MM.1S (cell line): ENCODE measurements around the gene NAE1.

Experiments used
- DNase-seq: peaks from one replicate; pipeline ENCODE4 v3.0.0-alpha.2; 2015
- H2AFZ ChIP-seq: fragments of 300-600 bp; sonication (generic); 2 replicates; pipeline ENCODE4 v1.6.0; 2016; ENCODE audit warnings: antibody characterized with exemption, low read length
- H3F3A ChIP-seq: fragments of 300-600 bp; sonication (generic); 2 replicates; pipeline ENCODE4 v1.6.1; 2016; ENCODE audit warnings: mild to moderate bottlenecking, antibody characterized with exemption, low read length, moderate library complexity, mixed read lengths; ENCODE audit not compliant: insufficient read depth
- H3K27ac ChIP-seq: fragments of 300-600 bp; sonication (generic); 2 replicates; pipeline ENCODE4 v1.5.1; 2016; ENCODE audit warnings: mild to moderate bottlenecking, low read length
- H3K27me3 ChIP-seq: fragments of 300-600 bp; sonication (generic); replicated peaks from 2 replicates; pipeline ENCODE4 v1.6.0; 2016; ENCODE audit warnings: low read length; ENCODE audit not compliant: insufficient read depth
- H3K36me3 ChIP-seq: fragments of 300-600 bp; sonication (generic); replicated peaks from 2 replicates; pipeline ENCODE4 v1.6.1; 2016; ENCODE audit warnings: mild to moderate bottlenecking, low read length, mixed read lengths; ENCODE audit not compliant: insufficient read depth
- H3K4me1 ChIP-seq: fragments of 300-600 bp; sonication (generic); 2 replicates; pipeline ENCODE4 v1.6.1; 2016; ENCODE audit warnings: low read length, mixed read lengths
- H3K4me2 ChIP-seq: fragments of 300-600 bp; sonication (generic); 2 replicates; pipeline ENCODE4 v1.6.0; 2016; ENCODE audit warnings: low read depth, low read length
- H3K4me3 ChIP-seq: fragments of 300-600 bp; sonication (generic); 2 replicates; pipeline ENCODE4 v1.5.1; 2016; ENCODE audit warnings: low read length, mixed read lengths
- H3K79me2 ChIP-seq: fragments of 300-600 bp; sonication (generic); 2 replicates; pipeline ENCODE4 v1.6.1; 2016; ENCODE audit warnings: mixed run types, low read length, mixed read lengths
- H3K9ac ChIP-seq: fragments of 300-600 bp; sonication (generic); 2 replicates; pipeline ENCODE4 v1.6.1; 2016; ENCODE audit warnings: low read length, mixed read lengths
- H3K9me2 ChIP-seq: fragments of 300-600 bp; sonication (generic); replicated peaks from 2 replicates; pipeline ENCODE4 v1.6.1; 2016; ENCODE audit warnings: mild to moderate bottlenecking, low read length, mixed read lengths; ENCODE audit not compliant: insufficient read depth
- H3K9me3 ChIP-seq: fragments of 300-600 bp; sonication (generic); replicated peaks from 2 replicates; pipeline ENCODE4 v1.6.1; 2016; ENCODE audit warnings: mild to moderate bottlenecking, low read length, mixed read lengths; ENCODE audit not compliant: insufficient read depth
- H4K20me1 ChIP-seq: fragments of 300-600 bp; sonication (generic); 2 replicates; pipeline ENCODE4 v1.6.1; 2016; ENCODE audit warnings: mild to moderate bottlenecking, low read length, moderate library complexity, mixed read lengths; ENCODE audit not compliant: insufficient read depth
- CTCF ChIP-seq: fragments of 300-600 bp; sonication (generic); IDR thresholded peaks from 2 replicates; pipeline ENCODE4 v1.5.1; 2016; ENCODE audit warnings: antibody characterized with exemption, low read length, mixed read lengths
- EZH2 ChIP-seq: fragments of 300-600 bp; sonication (generic); optimal IDR thresholded peaks from 2 replicates; pipeline ENCODE3; 2017; ENCODE audit warnings: low read depth, mild to moderate bottlenecking, antibody characterized with exemption, low read length, mixed read lengths
- EZH2phosphoT487 ChIP-seq: fragments of 300-600 bp; sonication (generic); IDR thresholded peaks from 2 replicates; pipeline ENCODE4 v1.6.1; 2018; ENCODE audit warnings: antibody characterized with exemption, low read length

NAE1 gene

DNA sequence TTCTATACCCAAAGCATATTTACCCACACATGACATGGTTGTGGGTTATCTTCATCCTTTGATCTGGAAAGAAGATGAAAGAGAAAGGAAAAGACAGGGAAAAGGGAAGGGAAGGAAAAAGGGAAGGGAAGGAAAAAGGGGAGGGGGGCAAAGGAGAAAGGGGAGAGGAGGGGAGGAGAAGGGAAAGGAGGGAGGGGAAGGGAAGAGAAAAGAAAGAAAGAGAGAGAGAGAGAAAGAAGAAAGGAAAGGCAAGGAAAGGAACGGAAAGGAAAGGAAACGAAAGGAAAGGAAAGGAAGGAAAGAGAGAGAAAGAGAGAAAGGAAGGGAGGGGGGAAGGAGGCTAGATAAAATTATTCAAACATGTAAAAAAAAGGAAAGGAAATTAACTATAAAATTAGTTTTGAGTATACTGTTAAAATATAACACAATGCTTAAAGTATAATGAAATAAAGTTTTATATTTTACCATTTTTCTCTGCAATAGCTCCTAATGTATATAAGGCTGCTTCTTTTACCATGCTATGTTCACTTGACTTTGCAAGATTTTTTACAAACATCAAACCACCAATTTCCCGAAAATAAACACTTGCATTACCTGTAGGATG lies 40.5 kb downstream of the NAE1 start:
- Histone ChIP-seq H2AFZ (no peak overlapping the region), H3K79me2 (no peaks in the 10 kb centered on the region), H3F3A (no peaks in the 10 kb centered on the region), H3K9ac (no peak overlapping the region), H4K20me1 (no peaks in the 10 kb centered on the region), H3K4me1 (no peaks in the 10 kb centered on the region), H3K4me3 (no peak overlapping the region), H3K9me3 (no peaks in the 10 kb centered on the region), H3K9me2 (no peaks in the 10 kb centered on the region), H3K4me2 (no peak overlapping the region), H3K27ac (no peak overlapping the region), H3K36me3 (no peaks in the 10 kb centered on the region), H3K27me3 (no peaks in the 10 kb centered on the region)
- TF ChIP-seq CTCF = no peak
- TF ChIP-seq EZH2phosphoT487 = no peak
- TF ChIP-seq EZH2 = no peak
- DNase-seq = no peak

DNA sequence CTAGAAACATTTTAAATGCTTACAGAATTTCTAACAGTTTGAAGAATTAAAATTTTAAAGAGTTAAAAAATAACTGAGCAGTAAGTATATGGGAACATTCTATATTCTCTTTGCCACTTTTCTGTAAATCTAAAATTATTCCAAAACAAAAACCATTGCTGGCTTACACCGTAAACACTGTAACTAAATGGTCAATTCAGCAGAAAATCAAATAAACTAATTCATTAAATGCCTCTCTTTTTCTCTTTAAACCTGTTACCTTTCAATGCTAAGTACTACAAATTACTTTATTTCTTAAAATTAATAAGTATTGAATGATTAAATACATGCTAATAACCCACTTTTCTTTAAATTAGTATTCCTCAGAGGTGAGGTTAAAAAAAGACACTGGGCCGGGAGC lies 43.3 kb downstream of the NAE1 start:
- no peak overlapping the region for H3K27ac ChIP-seq
- H3K9me2 ChIP-seq = no peaks in the 10 kb centered on the region
- H3K79me2 ChIP-seq = no peaks in the 10 kb centered on the region
- H2AFZ ChIP-seq = no peak overlapping the region
- H3K4me1 ChIP-seq = no peaks in the 10 kb centered on the region
- H3K4me2 ChIP-seq = no peak overlapping the region
- TF ChIP-seq EZH2phosphoT487 (no peak), EZH2 (no peak), CTCF (no peak)
- no peaks in the 10 kb centered on the region for H3K27me3 ChIP-seq
- H4K20me1 ChIP-seq = no peaks in the 10 kb centered on the region
- no peak for DNase-seq
- H3K9ac ChIP-seq = no peak overlapping the region
- no peak overlapping the region for H3K4me3 ChIP-seq
- H3F3A ChIP-seq = no peaks in the 10 kb centered on the region
- no peaks in the 10 kb centered on the region for H3K36me3 ChIP-seq
- H3K9me3 ChIP-seq = no peaks in the 10 kb centered on the region

DNA sequence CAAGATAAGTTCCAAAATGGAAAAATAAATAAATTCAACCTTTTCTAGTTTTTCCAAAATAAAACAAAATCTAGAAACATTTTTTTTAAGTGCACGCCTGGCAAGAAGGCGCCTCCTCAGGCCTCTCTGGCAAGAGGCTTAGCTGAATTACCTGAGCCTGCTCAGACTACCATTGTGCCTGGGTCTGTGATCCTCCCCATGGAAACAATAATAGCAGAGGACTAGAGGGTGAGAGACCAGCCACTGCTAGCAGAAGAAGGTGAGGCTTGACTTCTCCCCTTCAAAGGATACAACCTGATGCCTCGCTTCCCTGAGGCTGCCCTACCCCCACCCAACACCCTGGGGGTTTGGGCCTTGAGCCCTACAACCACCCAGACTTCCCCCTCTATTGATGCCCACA lies 44.2 kb downstream of the NAE1 start:
- Histone ChIP-seq H3K9ac (no peak overlapping the region), H4K20me1 (no peaks in the 10 kb centered on the region), H3K36me3 (no peaks in the 10 kb centered on the region), H3K4me1 (no peaks in the 10 kb centered on the region), H2AFZ (no peak overlapping the region), H3K79me2 (no peaks in the 10 kb centered on the region), H3K9me2 (no peaks in the 10 kb centered on the region), H3F3A (no peaks in the 10 kb centered on the region), H3K27me3 (no peaks in the 10 kb centered on the region), H3K4me3 (no peak overlapping the region), H3K4me2 (no peak overlapping the region), H3K27ac (no peak overlapping the region), H3K9me3 (no peaks in the 10 kb centered on the region)
- TF ChIP-seq EZH2phosphoT487 = no peak
- TF ChIP-seq EZH2 = no peak
- no peak for TF ChIP-seq CTCF
- DNase-seq = no peak
